ENCODE data around the gene ABHD2.
"Not testable (repeated sequence)": the region's sequence is repeated elsewhere in the genome, so short reads cannot be mapped to it uniquely, and the experiment has no call there.

ABHD2 gene

GRCh38 chr15:89087830-89088604 lies at the start of gene ABHD2:
TSS of gene ABHD2 (plus strand) at chr15:89088456. CDS start at chr15:89116328, 27,872 bp downstream.
- peak; percentile 96 for DNase-seq (ENCODE audit: low read depth)

GRCh38 chr15:89039142-89039541 lies 49.1 kb upstream of the ABHD2 start:
- DNase-seq (ENCODE audit: low read depth): no peak

- DNase-seq (ENCODE audit: low read depth): no peak
These were observed 46.7 kb upstream of the ABHD2 start for GRCh38 chr15:89041507-89041906.

GRCh38 chr15:89042387-89042786 lies 45.9 kb upstream of the ABHD2 start:
- no peak for DNase-seq (ENCODE audit: low read depth)

GRCh38 chr15:89043031-89044002 lies 44.9 kb upstream of the ABHD2 start:
- DNase-seq (ENCODE audit: low read depth): no peak

- not testable (repeated sequence) for DNase-seq (ENCODE audit: low read depth)
These were observed 39.1 kb upstream of the ABHD2 start for GRCh38 chr15:89049016-89049666.

GRCh38 chr15:89051875-89052274 lies 36.4 kb upstream of the ABHD2 start:
- no peak for DNase-seq (ENCODE audit: low read depth)

- DNase-seq (ENCODE audit: low read depth): no peak
These were observed 35.8 kb upstream of the ABHD2 start for GRCh38 chr15:89052474-89052873.

GRCh38 chr15:89054873-89055272 lies 33.4 kb upstream of the ABHD2 start:
- no peak for DNase-seq (ENCODE audit: low read depth)

- peak; percentile 86 for DNase-seq (ENCODE audit: low read depth)
These were observed 30.6 kb upstream of the ABHD2 start for GRCh38 chr15:89057506-89058133.

- no peak for DNase-seq (ENCODE audit: low read depth)
These were observed 29.9 kb upstream of the ABHD2 start for GRCh38 chr15:89058376-89058775.

GRCh38 chr15:89058876-89059405 lies 29.3 kb upstream of the ABHD2 start:
- no peak for DNase-seq (ENCODE audit: low read depth)

- DNase-seq (ENCODE audit: low read depth): no peak
These were observed 22.0 kb upstream of the ABHD2 start for GRCh38 chr15:89066280-89066679.

- DNase-seq (ENCODE audit: low read depth): no peak
These were observed 20.5 kb upstream of the ABHD2 start for GRCh38 chr15:89067751-89068150.

GRCh38 chr15:89068325-89068784 lies 19.9 kb upstream of the ABHD2 start:
- no peak for DNase-seq (ENCODE audit: low read depth)

GRCh38 chr15:89070197-89071124 lies 17.8 kb upstream of the ABHD2 start:
- no peak for DNase-seq (ENCODE audit: low read depth)

GRCh38 chr15:89071471-89071870 lies 16.8 kb upstream of the ABHD2 start:
- no peak for DNase-seq (ENCODE audit: low read depth)

GRCh38 chr15:89072277-89072869 lies 15.9 kb upstream of the ABHD2 start:
- DNase-seq (ENCODE audit: low read depth): no peak

- no peak for DNase-seq (ENCODE audit: low read depth)
These were observed 13.7 kb upstream of the ABHD2 start for GRCh38 chr15:89074402-89075012.
